NCI-H2171 treated with DMSO at 0.1 percent for 48 hours (cell line): ENCODE measurements around the gene NLGN1.
"Not testable (repeated sequence)": the region's sequence is repeated elsewhere in the genome, so short reads cannot be mapped to it uniquely, and the experiment has no call there.

ENCODE experiments used
- DNase-seq: peaks from one replicate; lab custom pipeline; 2025; lab: John Stamatoyannopoulos, UW

NLGN1 gene

DNA sequence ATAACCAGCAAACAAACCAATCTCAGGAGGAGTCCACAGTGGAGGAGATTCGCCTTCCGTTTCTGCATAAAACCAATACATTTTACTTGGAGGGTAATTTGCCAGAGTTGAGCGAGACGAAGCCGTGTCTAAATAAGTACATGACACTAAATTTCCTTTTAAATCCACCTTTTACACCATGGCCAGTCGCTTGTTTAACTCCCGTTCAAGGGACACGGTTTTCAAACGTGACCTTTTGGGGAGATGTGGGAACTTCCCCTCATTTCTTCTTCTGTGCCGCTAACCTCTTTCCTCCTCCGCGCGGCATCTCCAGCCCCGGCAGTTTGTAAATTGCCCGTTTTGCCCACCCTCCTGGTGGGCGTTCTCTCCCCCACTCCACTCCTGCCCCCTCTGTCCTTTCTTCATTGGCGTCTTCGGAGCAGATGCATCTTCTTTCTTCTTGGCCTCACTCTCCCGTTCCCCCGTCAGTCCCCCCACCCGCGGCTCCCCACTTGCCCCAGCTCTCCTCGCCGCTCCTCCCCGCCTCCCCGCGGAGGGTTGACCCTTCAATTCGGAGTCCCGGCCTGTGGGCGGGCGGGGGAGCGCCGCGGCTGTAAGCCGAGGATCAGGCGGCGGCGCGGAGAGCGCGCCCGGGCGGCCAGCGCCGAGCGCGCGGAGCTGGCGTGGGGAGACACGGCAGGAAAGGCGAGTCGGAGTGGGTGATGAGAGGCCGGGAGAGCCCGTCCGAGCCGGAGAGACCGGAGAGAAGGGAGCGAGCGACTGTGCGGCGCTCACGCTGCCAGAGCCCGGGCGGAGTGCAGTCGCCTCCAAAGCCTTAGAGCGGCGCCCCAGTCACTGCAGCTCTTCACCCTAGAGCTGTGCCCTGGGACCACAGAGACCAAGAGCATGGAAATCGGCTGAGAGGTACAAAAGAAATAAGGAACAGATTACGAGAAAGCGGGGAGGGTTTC, at the start of gene NLGN1:
Gene NLGN1, plus strand, starts transcription at position 584 of the 950 bp plus-strand sequence.
- peak; percentile 38 for DNase-seq

GRCh38 chr3:173351886-173352285, 45.7 kb upstream of the NLGN1 start:
- no peak for DNase-seq

DNA sequence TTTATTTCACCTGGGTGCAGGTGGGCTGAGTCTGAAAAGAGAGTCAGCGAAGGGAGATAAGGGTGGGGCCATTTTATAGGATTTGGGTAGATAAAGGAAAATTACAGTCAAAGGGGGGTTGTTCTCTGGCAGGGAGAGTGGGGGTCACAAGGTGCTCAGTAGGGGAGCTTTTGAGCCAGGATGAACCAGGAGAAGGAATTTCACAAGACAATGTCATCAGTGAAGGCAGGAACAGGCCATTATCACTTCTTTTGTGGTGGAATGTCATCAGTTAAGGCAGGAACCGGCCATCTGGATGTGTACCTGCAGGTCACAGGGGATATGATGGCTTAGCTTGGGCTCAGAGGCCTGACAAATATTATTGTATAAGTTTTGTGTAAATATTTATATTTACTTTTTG, 44.4 kb upstream of the NLGN1 start:
- DNase-seq: not testable (repeated sequence)

DNA sequence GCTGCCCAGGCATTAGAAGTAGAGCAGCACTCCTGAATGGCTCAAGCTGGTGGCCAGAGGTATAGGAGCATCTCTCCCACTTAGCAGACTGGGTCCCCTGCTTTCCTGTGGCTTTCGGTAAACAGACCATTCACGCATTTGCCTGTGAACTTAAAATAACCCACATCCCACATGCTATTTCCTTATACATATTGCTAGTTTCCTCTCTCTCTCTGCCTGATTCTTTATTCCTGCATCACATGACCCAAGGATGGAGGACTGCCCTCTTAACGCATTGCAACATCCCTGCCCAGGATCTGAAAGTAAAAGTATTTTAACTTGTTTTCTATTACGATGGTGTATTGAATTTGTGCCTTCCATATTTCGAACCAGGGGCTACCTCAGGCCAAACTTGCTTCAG, 43.4 kb upstream of the NLGN1 start:
- no peak for DNase-seq

GRCh38 chr3:173371848-173372487, 25.6 kb upstream of the NLGN1 start:
- peak; percentile 23 for DNase-seq

DNA sequence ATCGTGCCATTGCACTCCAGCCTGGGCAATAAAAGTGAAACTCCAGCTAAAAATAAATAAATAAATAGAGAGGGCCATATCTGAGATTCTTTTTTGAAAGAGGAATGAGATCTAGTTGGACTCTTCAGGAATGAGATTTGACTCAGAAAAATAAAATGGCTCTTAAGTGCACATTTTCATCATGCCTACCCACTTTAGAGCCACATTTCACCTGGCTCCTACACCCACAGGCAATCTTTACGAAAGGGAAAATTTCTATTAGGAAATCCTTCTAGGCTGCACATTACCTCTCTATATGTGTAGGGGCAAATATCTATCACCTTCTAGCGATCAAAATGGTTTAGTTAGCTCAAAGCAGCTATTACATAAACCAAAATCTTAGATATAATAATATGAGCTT, 16.9 kb upstream of the NLGN1 start:
- no peak for DNase-seq

DNA sequence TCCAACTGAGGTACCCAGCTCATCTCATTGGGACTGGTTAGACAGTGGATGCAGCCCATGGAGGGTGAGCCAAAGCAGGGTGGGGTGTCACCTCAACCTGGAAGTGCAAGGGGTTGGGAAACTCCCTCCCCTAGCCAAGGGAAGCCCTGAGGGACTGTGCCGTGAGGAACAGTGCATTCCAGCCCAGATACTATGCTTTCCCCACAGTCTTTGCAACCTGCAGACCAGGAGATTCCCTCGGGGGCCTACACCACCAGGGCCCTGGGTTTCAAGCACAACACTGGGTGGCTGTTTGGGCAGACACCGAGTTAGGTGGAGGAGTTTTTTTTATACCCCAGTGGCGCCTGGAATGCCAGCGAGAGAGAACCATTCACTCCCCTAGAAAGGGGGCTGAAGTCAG, 15.6 kb upstream of the NLGN1 start:
- DNase-seq: not testable (repeated sequence)

GRCh38 chr3:173395073-173395411, 2.5 kb upstream of the NLGN1 start:
- no peak for DNase-seq

DNA sequence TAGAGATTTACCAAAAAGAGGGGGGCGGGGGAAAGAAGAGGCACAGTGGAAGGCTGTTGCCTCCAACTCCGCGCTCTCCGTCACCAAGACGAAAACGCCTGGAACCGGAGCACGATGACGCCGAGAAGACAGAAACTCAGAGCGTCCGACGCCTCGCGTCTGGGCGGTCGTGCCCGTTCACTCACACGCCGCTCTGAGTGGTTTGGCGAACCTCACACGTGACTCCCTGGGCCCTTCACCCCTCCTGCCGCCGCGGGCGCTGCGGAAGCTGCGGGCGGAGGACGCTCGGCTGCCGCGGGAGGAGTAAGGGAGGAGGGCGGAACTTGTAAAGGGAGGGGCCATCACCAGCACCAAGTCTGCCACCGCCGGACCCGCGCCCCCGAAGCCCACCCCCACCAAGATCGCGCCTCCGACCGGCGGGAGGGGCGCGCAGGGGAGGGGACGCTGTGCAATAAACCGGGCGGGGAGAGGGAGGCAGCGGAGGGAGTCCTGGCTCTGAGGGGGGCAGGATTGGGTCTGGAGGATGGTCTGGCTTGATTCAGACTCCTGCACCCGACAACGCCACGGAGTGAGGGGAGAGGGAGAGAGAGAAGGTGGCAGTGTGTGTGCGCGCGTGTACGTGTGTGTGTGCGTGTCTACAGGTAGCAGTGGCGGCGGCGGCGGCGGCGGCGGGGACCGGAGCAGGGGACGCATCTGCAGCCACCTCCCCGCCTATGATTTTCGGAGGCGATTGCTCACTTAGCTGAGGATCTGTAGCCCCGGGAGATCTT, 1.9 kb upstream of the NLGN1 start:
- peak; percentile 80 for DNase-seq

DNA sequence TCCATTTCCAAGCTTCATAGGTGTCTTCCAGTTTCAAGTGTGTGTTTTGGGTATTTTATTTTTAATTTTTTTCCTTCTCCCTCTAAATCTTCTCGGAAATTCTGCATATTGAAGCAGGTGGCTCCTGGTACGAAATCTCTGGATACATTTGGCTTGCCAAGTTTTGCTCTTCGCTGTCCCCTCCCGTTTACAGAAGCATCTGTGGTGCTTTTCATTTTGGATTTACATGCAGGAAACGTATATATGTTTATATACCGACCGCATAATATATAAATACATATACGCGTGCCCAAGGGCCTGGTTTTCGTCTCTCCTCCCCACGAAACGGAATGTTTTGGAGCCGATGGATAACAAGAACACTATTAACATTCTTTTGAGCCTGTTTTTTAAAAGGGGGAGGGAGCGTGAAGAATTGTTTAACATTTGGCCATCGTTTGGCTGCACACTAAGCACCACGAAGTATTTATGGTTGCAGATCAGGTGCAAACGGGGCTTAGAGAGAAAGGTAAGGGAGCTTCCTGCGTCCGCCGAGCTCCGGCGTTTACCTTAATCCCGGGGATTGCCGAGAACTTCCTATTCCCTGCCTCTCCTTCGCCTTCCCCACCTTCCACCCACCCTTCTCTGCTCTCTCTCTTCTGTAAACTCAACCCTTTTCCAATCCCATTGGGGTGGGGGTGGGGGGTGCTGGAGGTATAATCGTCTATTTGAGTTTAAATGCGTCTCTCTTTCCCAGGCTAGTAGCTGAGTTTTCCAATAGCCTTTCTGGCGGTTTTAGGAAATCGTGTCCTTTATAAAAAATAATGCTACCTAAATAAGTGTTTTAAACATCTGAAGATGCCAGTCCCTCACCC, 1.1 kb upstream of the NLGN1 start:
- DNase-seq: peak; percentile 23

DNA sequence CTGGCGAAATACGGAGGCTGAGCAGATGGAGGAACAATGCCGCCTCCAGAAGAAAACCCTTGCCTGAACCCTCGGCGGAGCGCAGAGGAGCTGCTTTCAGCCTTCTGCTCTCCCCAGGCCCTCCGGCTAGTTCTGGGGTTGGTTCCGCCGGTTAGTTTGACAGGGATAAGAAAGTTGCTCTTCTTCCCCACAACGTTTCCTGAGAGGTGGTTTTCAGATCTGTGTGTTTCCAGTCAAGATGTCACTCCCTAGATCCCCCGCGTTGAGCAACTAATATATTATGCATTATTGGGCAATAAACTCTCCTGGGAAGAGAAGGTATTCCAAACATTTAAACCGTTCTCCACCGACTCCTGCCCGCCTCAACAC, 551 bp downstream of the NLGN1 start:
- no peak for DNase-seq

DNA sequence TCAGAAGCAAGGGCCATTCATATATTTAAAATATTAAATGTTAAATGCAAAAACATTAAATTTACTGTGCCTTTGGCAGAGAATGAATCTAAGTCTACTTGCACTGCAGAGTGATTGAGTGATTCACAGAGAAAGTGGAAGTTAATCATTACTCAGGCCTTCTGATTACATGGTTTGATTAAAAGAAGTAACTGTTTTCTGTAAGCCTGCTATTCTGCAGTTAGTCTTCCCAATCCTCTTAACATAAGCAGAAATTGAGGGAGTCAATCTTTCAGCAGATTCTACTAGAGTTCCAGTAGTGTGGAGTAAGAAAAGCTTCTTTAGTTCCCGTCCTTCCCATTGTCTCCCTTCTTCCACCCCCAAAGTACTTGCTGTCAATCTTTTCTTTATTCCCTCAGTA, 1.5 kb downstream of the NLGN1 start:
- DNase-seq: no peak

GRCh38 chr3:173401369-173401768, 3.8 kb downstream of the NLGN1 start:
- no peak for DNase-seq

GRCh38 chr3:173402656-173403055, 5.1 kb downstream of the NLGN1 start:
- no peak for DNase-seq

- DNase-seq: no peak
Observed at GRCh38 chr3:173403376-173403775, 5.8 kb downstream of the NLGN1 start.

GRCh38 chr3:173404156-173404555, 6.6 kb downstream of the NLGN1 start:
- DNase-seq: no peak

DNA sequence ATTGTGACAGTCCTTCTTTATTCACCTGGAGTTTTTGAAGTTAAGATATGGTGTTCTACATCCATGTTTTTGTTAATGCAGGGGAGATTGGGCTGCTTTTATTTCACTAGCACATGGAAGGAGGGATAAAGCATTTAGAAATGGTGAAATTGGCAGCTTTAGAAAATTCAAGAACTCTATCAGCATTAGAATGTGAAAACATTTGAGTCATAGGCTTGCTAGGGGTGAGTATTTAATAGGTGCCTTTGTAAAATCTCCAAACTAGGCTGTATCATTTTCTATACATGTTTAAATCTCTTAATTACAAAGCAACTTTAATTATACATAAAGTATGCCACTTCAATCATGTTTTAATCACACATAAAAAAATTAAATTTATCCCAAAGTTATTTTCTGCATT, 12.9 kb downstream of the NLGN1 start:
- DNase-seq: no peak

GRCh38 chr3:173410849-173411248, 13.3 kb downstream of the NLGN1 start:
- no peak for DNase-seq

DNA sequence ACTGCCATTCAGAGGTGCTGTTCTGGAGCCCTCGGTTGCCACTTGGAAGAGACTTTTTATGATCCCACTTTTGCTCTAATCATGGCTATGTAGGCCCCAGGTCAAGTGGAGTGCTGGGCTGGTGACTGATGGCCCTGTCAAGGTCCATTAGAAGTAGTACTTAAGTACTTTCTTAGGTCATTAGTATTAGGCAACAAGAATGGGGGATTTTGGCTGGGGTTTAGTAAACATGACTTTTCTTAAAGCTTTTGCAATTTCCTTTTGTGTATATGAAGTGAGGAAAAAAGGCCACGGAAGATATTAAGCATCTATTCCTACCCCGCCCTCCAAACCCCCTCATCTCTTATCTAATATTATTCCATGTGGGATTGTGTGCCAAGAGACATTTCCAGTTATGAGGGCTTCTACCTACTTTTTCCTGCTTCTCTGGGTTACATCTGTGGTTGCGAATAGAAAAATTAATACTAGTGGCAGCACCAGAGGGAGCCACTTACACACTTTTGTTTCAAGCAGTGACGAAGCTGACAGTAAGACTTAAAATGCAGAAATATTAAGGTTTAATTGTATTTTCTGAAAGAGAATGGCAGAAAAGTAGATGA, 13.9 kb downstream of the NLGN1 start:
- peak; percentile 24 for DNase-seq

DNA sequence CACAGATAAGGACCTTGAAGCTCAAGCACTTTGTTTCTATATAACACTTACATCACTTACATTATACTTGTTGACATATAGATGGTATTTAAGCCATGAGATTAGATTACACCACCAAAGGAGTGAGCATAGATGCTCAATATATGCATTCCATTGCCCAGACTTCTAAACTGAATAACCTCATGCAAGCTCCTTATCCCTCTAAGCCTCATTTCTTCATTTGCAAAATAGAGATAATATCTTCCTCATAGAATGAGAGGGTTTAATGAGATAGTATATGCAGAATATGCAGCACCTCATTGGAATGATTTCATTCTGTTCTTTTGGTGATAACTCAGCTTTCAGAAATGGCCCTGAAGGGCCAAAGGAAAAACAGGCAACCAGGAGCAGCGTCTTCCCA, 18.5 kb downstream of the NLGN1 start:
- no peak for DNase-seq

DNA sequence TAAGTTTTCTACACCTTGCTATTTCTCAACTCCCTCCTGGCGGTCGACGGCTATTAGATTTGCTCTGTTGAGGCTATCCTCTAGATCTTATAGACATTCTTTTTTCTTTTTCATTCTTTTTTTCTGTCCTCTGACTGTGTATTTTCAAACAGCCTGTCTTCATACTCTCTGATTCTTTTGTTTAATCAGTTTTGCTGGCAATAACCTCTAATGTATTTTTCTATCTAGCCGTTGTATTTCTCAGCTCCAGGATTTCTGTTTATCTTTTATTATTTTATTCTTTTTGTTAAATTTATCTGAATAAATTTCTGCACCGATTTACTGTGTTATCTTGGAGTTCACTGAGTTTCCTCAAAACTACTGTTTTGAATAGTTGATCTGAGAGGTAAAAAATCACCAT, 31.5 kb downstream of the NLGN1 start:
- no peak for DNase-seq
